Omental fat pad (tissue), 4 donors: ENCODE data around the gene NMT1. TPM values are rescaled to one million over a fixed set of nuclear protein-coding genes. Genes with fewer than 3 reads are reported as not detected.

Experiments used
- ATAC-seq: fragments of 150-250 bp; one replicate; pipeline ENCODE4 v1.9.1; 2016; ENCODE audit warnings: mild to moderate bottlenecking, moderate library complexity; ENCODE audit not compliant: low FRiP score
- DNase-seq: peaks from one replicate; pipeline ENCODE4 v3.0.0-alpha.2; 2019; ENCODE audit warnings: low spot score
- total RNA-seq, 4 donors: library from RNA; depleted of rRNA; stranded (reverse); fragments of >200 nt; gene quantifications; one replicate each; pipeline ENCODE4 v1.1.0, GENCODE V29; 2016
- TF ChIP-seq, protein P1 (sequence below), 3 donors: fragments of 450-650 bp; IDR thresholded peaks; one replicate each; pipeline ENCODE4 v1.5.1; 2016 to 2017; ENCODE audit warnings: antibody characterized with exemption in 3 of 3, mild to moderate bottlenecking in 3 of 3, moderate library complexity in 2 of 3

The NMT1 gene
- total RNA-seq, 4 donors from 2014 or later: 57.3 to 101 (median 78.1) TPM

DNA sequence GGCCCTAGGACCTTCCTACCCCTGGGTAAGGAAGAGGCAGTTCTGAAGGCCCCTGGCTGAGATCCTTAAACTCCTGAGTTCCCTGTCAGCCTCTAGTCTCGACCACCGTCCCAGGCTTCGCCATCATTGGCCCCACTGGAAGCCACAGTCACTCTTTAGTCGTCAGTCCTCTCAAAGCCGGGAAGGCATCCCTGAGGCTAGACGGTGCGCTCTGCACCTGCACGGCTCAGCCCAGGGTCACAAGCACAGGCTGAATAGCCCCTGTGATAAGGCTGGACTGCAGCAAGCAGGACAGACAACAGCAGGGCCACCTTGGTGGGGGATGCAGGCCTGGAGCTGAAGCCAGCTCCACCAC is 83.9 kb downstream of the NMT1 start:
- ATAC-seq (no peak), DNase-seq (no peak)
- TF ChIP-seq, protein P1, sequence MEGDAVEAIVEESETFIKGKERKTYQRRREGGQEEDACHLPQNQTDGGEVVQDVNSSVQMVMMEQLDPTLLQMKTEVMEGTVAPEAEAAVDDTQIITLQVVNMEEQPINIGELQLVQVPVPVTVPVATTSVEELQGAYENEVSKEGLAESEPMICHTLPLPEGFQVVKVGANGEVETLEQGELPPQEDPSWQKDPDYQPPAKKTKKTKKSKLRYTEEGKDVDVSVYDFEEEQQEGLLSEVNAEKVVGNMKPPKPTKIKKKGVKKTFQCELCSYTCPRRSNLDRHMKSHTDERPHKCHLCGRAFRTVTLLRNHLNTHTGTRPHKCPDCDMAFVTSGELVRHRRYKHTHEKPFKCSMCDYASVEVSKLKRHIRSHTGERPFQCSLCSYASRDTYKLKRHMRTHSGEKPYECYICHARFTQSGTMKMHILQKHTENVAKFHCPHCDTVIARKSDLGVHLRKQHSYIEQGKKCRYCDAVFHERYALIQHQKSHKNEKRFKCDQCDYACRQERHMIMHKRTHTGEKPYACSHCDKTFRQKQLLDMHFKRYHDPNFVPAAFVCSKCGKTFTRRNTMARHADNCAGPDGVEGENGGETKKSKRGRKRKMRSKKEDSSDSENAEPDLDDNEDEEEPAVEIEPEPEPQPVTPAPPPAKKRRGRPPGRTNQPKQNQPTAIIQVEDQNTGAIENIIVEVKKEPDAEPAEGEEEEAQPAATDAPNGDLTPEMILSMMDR (IDR thresholded peaks at IDR 0.05): no peak

DNA sequence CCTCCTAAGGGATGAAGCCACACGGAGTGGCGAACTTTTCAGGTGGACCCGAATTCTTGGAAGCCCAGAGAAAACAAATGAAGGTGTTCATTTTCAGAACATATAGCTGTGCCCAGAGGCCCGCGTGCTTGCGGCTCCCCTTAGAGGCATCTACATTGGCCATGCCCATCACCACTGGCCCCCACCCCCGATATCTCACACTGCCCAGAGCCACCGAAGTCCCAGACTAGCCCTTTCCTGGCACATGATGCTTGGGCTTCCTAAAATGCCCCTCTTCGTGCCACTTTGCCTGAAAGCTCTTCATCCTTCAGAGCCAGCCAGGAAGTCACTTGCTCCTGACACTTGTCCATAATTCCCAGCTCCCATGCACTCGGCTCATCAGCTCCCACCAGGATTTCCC is 85.0 kb downstream of the NMT1 start:
- DNase-seq (no peak), ATAC-seq (no peak)
- TF ChIP-seq, protein P1 (IDR thresholded peaks at IDR 0.05): no peak

DNA sequence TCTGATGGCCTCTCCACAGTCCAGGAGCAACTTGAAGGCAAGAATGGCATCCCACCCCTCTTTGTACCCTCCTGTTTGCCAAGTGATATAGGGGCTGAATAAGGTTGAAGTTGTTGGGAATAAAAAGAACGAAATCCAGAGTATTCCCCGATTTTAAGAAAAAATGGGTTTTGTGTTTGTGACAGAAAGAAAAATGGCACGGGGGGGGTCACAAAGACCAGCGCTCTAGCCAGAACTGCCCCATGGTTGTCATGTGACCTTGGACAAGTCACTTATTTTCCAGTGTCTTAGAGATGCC is 85.4 kb downstream of the NMT1 start:
- TF ChIP-seq, protein P1 (IDR thresholded peaks at IDR 0.05): no peak
- DNase-seq (no peak), ATAC-seq (no peak)

DNA sequence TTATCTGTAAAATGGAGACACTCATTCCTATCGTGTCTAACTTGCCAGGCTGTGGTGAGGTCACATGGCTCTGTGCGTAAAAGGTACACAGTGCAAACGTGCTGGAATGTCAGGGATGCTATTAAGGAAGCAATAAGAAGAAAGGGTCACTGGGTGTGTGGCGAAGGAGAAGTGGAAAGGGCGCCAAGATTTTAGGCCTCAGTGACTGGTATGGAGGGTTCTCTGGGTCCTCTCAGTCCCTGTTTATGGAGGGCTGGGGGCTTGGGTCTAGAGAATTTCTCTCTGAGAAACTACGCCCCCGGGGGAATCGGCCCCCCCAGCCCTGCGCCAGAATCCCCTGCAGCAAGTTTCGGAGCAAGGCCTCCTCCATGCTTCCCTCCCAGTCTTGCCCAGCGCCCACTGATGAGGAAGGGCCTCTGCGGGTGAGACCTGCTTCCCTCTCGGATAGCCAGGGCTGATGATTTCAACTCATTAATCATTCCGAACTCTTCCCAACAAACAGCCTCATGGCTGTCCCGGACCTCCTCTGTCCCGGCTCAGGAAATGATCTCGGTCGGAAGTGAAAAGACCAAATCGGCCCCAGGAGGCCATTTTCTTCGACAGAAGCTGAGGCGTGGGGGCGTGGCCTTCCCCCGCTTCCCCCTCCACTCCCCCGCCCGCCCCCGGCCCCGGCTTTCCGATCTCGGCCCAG is 85.9 kb downstream of the NMT1 start:
- TF ChIP-seq, protein P1 (IDR thresholded peaks at IDR 0.05): no peak
- ATAC-seq: no peak
- DNase-seq: no peak

DNA sequence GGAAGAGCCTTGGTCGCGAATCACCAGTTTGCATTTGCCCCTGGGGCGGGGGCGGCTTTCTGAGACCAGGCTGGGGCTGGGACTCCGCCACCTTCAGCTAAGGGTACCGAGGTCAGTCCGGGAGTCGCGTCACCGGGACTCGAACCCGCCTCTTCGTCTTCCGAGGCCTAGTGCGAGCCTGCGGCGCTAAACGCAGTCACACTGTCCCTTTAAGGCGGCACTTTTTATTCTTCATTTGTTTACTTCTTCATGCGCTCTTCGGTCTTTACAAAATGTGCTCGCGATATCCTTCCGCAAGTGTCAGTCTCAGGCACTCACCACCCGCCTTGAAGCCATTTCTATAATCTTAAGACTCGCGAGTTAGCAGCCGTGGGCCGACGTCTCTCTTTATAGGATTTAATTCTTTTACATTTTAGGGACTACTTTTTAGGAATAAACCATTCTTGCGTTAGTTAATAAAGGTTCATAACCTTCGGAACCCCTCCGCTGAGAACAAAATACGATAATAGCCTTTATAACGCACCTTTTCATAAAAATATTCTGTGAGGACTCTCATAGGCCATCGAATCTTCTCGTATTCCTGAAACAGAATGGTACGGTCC is 86.6 kb downstream of the NMT1 start:
- ATAC-seq: peak; percentile 7
- TF ChIP-seq, protein P1 (IDR thresholded peaks at IDR 0.05): no peak

DNA sequence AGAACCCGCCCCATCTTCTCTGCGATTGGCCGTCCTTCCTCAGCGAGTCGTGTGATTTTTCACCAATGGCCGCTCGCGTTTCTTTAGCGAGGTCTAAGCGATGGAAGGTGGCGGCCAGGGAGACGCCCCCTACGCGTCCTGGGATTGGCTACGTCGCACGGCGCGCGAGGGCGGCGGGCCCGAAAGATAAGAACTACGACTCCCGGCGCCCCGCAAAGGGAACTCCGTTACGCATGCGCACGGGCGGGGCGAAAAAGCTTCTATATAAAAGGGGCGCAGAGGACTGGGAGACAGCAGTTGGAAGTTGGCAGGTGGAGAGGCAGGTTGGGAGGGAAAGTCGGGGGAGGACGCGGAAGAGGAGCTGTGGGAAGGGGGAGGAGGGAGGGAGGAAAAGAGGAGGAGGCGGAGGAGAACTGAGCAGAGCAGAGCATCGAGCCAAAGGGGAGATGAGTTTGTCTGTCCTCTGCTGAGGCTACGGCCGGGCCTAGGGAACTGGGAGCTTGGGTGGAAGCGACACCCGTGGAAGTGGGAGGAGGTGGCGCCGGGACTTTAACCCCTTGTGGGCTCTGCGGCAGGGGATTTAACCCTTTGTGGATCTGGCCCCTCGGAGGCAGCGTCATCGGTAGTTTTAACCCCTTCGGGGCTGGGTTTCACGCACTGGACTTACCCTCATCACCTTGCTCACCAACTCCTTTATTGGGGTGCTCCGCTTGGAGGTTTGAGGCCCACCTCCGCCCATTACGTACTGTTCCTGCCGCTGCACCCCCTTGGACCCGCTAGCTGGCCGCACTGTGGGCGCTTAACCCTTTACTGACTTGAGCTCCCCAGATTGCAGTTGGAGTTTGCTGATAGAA is 87.3 kb downstream of the NMT1 start, which contains the start of gene HEXIM1:
Gene HEXIM1, plus strand, starts transcription at position 293 of the 854 bp plus-strand sequence. CDS start 716 bp downstream, outside the sequence.
- TF ChIP-seq, protein P1 (IDR thresholded peaks at IDR 0.05): no peak
- peak; percentile 93 for DNase-seq
- peak; percentile 85 for ATAC-seq

More for the DNA sequence above, 86.6 kb downstream of the NMT1 start:
- no peak for DNase-seq
